GM12874 (cell line): ENCODE data around the gene HCLS1.

Source experiments
- CTCF ChIP-seq: IDR thresholded peaks from 2 replicates; pipeline ENCODE4 v1.5.1; 2011; ENCODE audit warnings: low read depth, mild to moderate bottlenecking, control low read depth, low read length, moderate library complexity; ENCODE audit not compliant: insufficient read depth

Gene HCLS1

GRCh38 chr3:121630355-121630754 is 30.3 kb downstream of the HCLS1 start:
- no peak for TF ChIP-seq CTCF

- no peak for TF ChIP-seq CTCF
Measured at GRCh38 chr3:121629601-121630000, 31.1 kb downstream of the HCLS1 start.

- no peak for TF ChIP-seq CTCF
Measured at GRCh38 chr3:121627622-121628021, 33.1 kb downstream of the HCLS1 start.

GRCh38 chr3:121627211-121627610 is 33.5 kb downstream of the HCLS1 start:
- TF ChIP-seq CTCF: no peak

- no peak for TF ChIP-seq CTCF
Measured at GRCh38 chr3:121626495-121626894, 34.2 kb downstream of the HCLS1 start.

GRCh38 chr3:121624147-121624899 is 36.4 kb downstream of the HCLS1 start:
- no peak for TF ChIP-seq CTCF

GRCh38 chr3:121621491-121621890 is 39.2 kb downstream of the HCLS1 start:
- no peak for TF ChIP-seq CTCF
